H9 (cell line): ENCODE results near the gene HIC1. TPM values are rescaled to one million over a fixed set of nuclear protein-coding genes. Genes with fewer than 3 reads are reported as not detected.

Experiments
- DNase-seq: peaks from one replicate; pipeline ENCODE4 v3.0.0-alpha.2; 2017
- H2AFZ ChIP-seq: one replicate; pipeline ENCODE4 v1.6.1; 2013; ENCODE audit warnings: mild to moderate bottlenecking, low read length, control low read depth, moderate library complexity
- H2AK5ac ChIP-seq: 2 replicates; pipeline ENCODE4 v1.6.1; 2013; ENCODE audit warnings: low read length, control low read depth, mixed read lengths; ENCODE audit not compliant: insufficient read length
- H2BK120ac ChIP-seq: one replicate; pipeline ENCODE4 v1.6.1; 2013; ENCODE audit warnings: low read depth, mild to moderate bottlenecking, low read length, control low read depth, inconsistent platforms; ENCODE audit not compliant: poor library complexity, severe bottlenecking
- H2BK12ac ChIP-seq: 2 replicates; pipeline ENCODE4 v1.6.1; 2013; ENCODE audit warnings: low read length, control low read depth, mixed read lengths, low read depth; ENCODE audit not compliant: insufficient read length
- H2BK15ac ChIP-seq: 2 replicates; pipeline ENCODE4 v1.6.1; 2013; ENCODE audit warnings: low read depth, low read length, control low read depth
- H2BK20ac ChIP-seq: one replicate; pipeline ENCODE4 v1.6.1; 2013; ENCODE audit warnings: low read depth, mild to moderate bottlenecking, low read length, control low read depth, inconsistent platforms; ENCODE audit not compliant: poor library complexity, severe bottlenecking
- H2BK5ac ChIP-seq: 2 replicates; pipeline ENCODE4 v1.6.1; 2013; ENCODE audit warnings: low read length, control low read depth, mixed read lengths; ENCODE audit not compliant: insufficient read length
- H3K14ac ChIP-seq: 2 replicates; pipeline ENCODE4 v1.6.1; 2013; ENCODE audit warnings: low read length, control low read depth; ENCODE audit not compliant: insufficient read depth
- H3K18ac ChIP-seq: 2 replicates; pipeline ENCODE4 v1.6.1; 2013; ENCODE audit warnings: low read depth, mild to moderate bottlenecking, mixed read lengths, low read length, control low read depth; ENCODE audit not compliant: insufficient read length
- H3K23ac ChIP-seq: 2 replicates; pipeline ENCODE4 v1.6.1; 2013; ENCODE audit warnings: low read length, control low read depth, mixed read lengths, low read depth; ENCODE audit not compliant: insufficient read length
- H3K23me2 ChIP-seq: 2 replicates; pipeline ENCODE4 v1.6.1; 2013; ENCODE audit warnings: low read depth, mild to moderate bottlenecking, mixed read lengths, low read length, control low read depth; ENCODE audit not compliant: insufficient read length, poor library complexity, severe bottlenecking
- H3K27ac ChIP-seq: 2 replicates; pipeline ENCODE4 v1.5.1; 2013; ENCODE audit warnings: low read length, control low read depth, mixed read lengths, low read depth; ENCODE audit not compliant: insufficient read length
- H3K27me3 ChIP-seq: 2 replicates; pipeline ENCODE4 v1.6.1; 2013; ENCODE audit warnings: low read length, control low read depth, inconsistent platforms; ENCODE audit not compliant: insufficient read depth
- H3K4ac ChIP-seq: 2 replicates; pipeline ENCODE4 v1.6.1; 2013; ENCODE audit warnings: low read depth, mild to moderate bottlenecking, control low read depth, inconsistent platforms, low read length, moderate library complexity
- H3K4me1 ChIP-seq: 2 replicates; pipeline ENCODE4 v1.6.1; 2013; ENCODE audit warnings: low read length, control low read depth, inconsistent platforms; ENCODE audit not compliant: insufficient read depth
- H3K4me2 ChIP-seq: 2 replicates; pipeline ENCODE4 v1.6.1; 2013; ENCODE audit warnings: low read length, control low read depth, mixed read lengths; ENCODE audit not compliant: insufficient read length, insufficient read depth
- H3K56ac ChIP-seq: 2 replicates; pipeline ENCODE4 v1.6.1; 2013; ENCODE audit warnings: low read depth, mild to moderate bottlenecking, mixed read lengths, low read length, control low read depth; ENCODE audit not compliant: insufficient read length
- H3K79me1 ChIP-seq: 2 replicates; pipeline ENCODE4 v1.6.1; 2013; ENCODE audit warnings: low read depth, mild to moderate bottlenecking, moderate library complexity, low read length, control low read depth, inconsistent platforms; ENCODE audit not compliant: insufficient read depth, poor library complexity, severe bottlenecking
- H3K79me2 ChIP-seq: 2 replicates; pipeline ENCODE4 v1.6.1; 2013; ENCODE audit warnings: low read length, control low read depth, inconsistent platforms; ENCODE audit not compliant: insufficient read depth
- H3K9ac ChIP-seq: 2 replicates; pipeline ENCODE4 v1.6.1; 2013; ENCODE audit warnings: low read length, control low read depth, mixed read lengths; ENCODE audit not compliant: insufficient read length; ENCODE audit errors: extremely low read depth
- H3K9me3 ChIP-seq: one replicate; pipeline ENCODE4 v1.6.1; 2013; ENCODE audit warnings: low read depth, low read length, inconsistent platforms; ENCODE audit not compliant: control insufficient read depth
- H3T11ph ChIP-seq: one replicate; pipeline ENCODE4 v1.6.1; 2013; ENCODE audit warnings: mild to moderate bottlenecking, low read length, control low read depth, inconsistent platforms
- H4K20me1 ChIP-seq: one replicate; pipeline ENCODE4 v1.6.1; 2013; ENCODE audit not compliant: control insufficient read depth, insufficient read length, insufficient read depth
- H4K5ac ChIP-seq: 2 replicates; pipeline ENCODE4 v1.6.1; 2013; ENCODE audit warnings: low read depth, mild to moderate bottlenecking, mixed read lengths, low read length, control low read depth; ENCODE audit not compliant: insufficient read length
- H4K8ac ChIP-seq: replicated peaks from 2 replicates; pipeline ENCODE4 v1.6.1; 2013; ENCODE audit warnings: low read length, control low read depth, mixed read lengths, low read depth; ENCODE audit not compliant: insufficient read length
- H4K91ac ChIP-seq: 2 replicates; pipeline ENCODE4 v1.6.1; 2013; ENCODE audit warnings: low read depth, mild to moderate bottlenecking, moderate library complexity, mixed read lengths, low read length, control low read depth; ENCODE audit not compliant: insufficient read length
- H3K27ac Mint-ChIP-seq, 3 experiments: 2 replicates in 2 of 3; 3 replicates in 1 of 3; pipeline ENCODE4 v1.8.0; 2020 to 2021; ENCODE audit warnings: mixed read lengths in 3 of 3, mild to moderate bottlenecking in 1 of 3, moderate library complexity in 1 of 3
- H3K27me3 Mint-ChIP-seq: 2 replicates; pipeline ENCODE4 v1.8.0; 2021; ENCODE audit warnings: low read depth, mild to moderate bottlenecking, moderate library complexity, mixed read lengths
- H3K36me3 Mint-ChIP-seq, 3 experiments: 2 replicates in 2 of 3; 3 replicates in 1 of 3; pipeline ENCODE4 v1.8.0; 2020 to 2021; ENCODE audit warnings: low read depth in 3 of 3, mixed read lengths in 3 of 3; ENCODE audit not compliant: insufficient read depth in 1 of 3
- H3K4me1 Mint-ChIP-seq, 2 experiments: 2 replicates each; pipeline ENCODE4 v1.8.0; 2020; ENCODE audit warnings: mixed read lengths in 2 of 2
- H3K4me3 Mint-ChIP-seq, 2 experiments: 2 replicates in 1 of 2; 3 replicates in 1 of 2; pipeline ENCODE4 v1.8.0; 2020 to 2021; ENCODE audit warnings: mild to moderate bottlenecking in 2 of 2, mixed read lengths in 2 of 2, moderate library complexity in 1 of 2
- H3K9me3 Mint-ChIP-seq, 2 experiments: 2 replicates in 1 of 2; 3 replicates in 1 of 2; pipeline ENCODE4 v1.8.0; 2020; ENCODE audit warnings: mild to moderate bottlenecking in 2 of 2, mixed read lengths in 2 of 2, moderate library complexity in 1 of 2
- WGBS: extraction: QIAGEN DNeasy Blood & Tissue Kit; methylation state at CpG from one replicate; pipeline ENCODE4 v1.1.7; 2013; ENCODE audit warnings: missing lambda C conversion rate, low lambda C conversion rate, mixed read lengths; ENCODE audit not compliant: insufficient read length; ENCODE audit errors: extremely low coverage; 5-methylcytosine and 5-hydroxymethylcytosine counted together
- total RNA-seq: library from RNA; stranded (reverse); gene quantifications from 2 replicates; pipeline ENCODE4 v1.2.1, GENCODE V29; 2021
- TF ChIP-seq, protein P1 (sequence below): fragments of 200-600 bp; sonication (generic); conservative IDR thresholded peaks from 3 replicates; pipeline ENCODE4 v1.8.0; 2021; ENCODE audit warnings: antibody characterized with exemption, mild to moderate bottlenecking

Gene HIC1
- total RNA-seq, 1 experiment from 2014 or later, result 1.8 TPM

DNA sequence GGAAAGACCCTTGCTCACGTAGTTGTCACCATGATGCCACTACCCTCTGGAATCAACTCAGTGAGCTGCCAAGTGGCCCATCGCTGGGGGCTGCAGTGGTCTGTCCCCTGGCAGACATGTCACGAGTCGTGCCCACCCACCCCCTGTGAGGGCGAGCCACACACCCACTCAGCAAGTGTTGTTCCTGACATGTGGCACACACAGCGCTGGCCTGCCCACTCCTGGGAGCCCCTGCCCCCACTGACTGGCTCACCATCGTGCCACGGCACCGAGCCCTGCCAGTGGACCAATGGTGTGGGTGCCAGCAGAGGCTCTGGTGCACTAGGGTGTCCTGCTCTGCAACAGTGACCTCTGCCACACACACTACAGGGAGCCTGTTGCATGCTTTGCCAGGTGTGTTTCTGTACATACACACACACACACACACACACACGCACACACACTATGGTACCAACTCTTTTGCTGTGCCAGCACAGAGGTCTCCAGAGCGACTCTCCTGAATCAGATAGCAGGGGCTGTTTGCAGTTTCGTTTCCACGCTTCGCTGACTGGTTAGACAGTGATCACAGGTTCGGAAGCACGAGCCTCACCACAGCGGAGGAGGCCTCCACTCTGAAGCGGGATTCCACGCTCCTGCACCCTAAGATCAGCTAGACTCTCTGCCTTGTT, 37.5 kb upstream of the HIC1 start:
- Histone ChIP-seq H3K23me2 (no peaks in the 10 kb centered on the region), H2BK15ac (no peak overlapping the region), H3K9ac (no peak overlapping the region), H3K56ac (no peak overlapping the region), H3K9me3 (no peaks in the 10 kb centered on the region), H4K20me1 (peaks cover 2% of the 10 kb centered on the region), H3K23ac (no peak overlapping the region), H2BK5ac (no peak overlapping the region), H3K27me3 (peaks cover 9% of the 10 kb centered on the region; the same call in 1 of the 2 replicates), H2AFZ (no peak overlapping the region), H3K4ac (no peak overlapping the region), H4K91ac (no peak overlapping the region), H2BK20ac (no peak overlapping the region), H3K79me2 (no peaks in the 10 kb centered on the region), H3K18ac (no peak overlapping the region), H3K14ac (0 out of 2 replicates have a peak overlapping the region, but pooled peaks have one; percentile 8), H3K27ac (no peak overlapping the region), H2AK5ac (no peak overlapping the region), H3K79me1 (no peaks in the 10 kb centered on the region), H3K4me1 (no peaks in the 10 kb centered on the region), H3K4me2 (no peak overlapping the region), H4K5ac (no peak overlapping the region), H3T11ph (no peak overlapping the region), H4K8ac (no peak overlapping the region), H2BK120ac (no peak overlapping the region), H2BK12ac (no peak overlapping the region)
- TF ChIP-seq, protein P1, sequence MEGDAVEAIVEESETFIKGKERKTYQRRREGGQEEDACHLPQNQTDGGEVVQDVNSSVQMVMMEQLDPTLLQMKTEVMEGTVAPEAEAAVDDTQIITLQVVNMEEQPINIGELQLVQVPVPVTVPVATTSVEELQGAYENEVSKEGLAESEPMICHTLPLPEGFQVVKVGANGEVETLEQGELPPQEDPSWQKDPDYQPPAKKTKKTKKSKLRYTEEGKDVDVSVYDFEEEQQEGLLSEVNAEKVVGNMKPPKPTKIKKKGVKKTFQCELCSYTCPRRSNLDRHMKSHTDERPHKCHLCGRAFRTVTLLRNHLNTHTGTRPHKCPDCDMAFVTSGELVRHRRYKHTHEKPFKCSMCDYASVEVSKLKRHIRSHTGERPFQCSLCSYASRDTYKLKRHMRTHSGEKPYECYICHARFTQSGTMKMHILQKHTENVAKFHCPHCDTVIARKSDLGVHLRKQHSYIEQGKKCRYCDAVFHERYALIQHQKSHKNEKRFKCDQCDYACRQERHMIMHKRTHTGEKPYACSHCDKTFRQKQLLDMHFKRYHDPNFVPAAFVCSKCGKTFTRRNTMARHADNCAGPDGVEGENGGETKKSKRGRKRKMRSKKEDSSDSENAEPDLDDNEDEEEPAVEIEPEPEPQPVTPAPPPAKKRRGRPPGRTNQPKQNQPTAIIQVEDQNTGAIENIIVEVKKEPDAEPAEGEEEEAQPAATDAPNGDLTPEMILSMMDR, result no peak
- Mint-ChIP-seq H3K36me3 (no peaks in the 10 kb centered on the region), H3K27me3 (peaks cover 96% of the 10 kb centered on the region), H3K4me3 (no peak overlapping the region), H3K9me3 (no peaks in the 10 kb centered on the region; a peak in 2 of 5 replicates), H3K27ac (no peak overlapping the region), H3K4me1 (peaks cover 1 to 8% of the 10 kb centered on the region in 2 experiments; a peak in 3 of 4 replicates)
- DNase-seq, result no peak
- WGBS, result no CpG with 5 or more reads among the region's 19 CpGs
